ENCODE results near the gene ZNF439. TPM values are rescaled to one million over a fixed set of nuclear protein-coding genes. Genes with fewer than 3 reads are reported as not detected.
"Not testable (repeated sequence)": the region's sequence is repeated elsewhere in the genome, so short reads cannot be mapped to it uniquely, and the experiment has no call there.

The ZNF439 gene
- 0.22 and 2.8 TPM in 2 replicates for total RNA-seq

GRCh38 chr19:11848594-11849469 lies at the start of gene ZNF439:
ZNF439 (plus strand) TSS chr19:11848726; CDS start chr19:11848868, 142 bp downstream.
- DNase-seq (ENCODE audit: low read depth in 2 of 2), result peak; percentile 3 to 39

- no peak for DNase-seq (ENCODE audit: low read depth in 2 of 2)
Measured at GRCh38 chr19:11806354-11807098, 42.0 kb upstream of the ZNF439 start.

GRCh38 chr19:11807099-11807380 lies 41.5 kb upstream of the ZNF439 start:
- no peak for DNase-seq (ENCODE audit: low read depth in 2 of 2)

- DNase-seq (ENCODE audit: low read depth in 2 of 2), result no peak
Measured at GRCh38 chr19:11813703-11814028, 34.9 kb upstream of the ZNF439 start.

- peak; percentile 93 to 94 for DNase-seq (ENCODE audit: low read depth in 2 of 2)
Measured at GRCh38 chr19:11814029-11814699, 34.4 kb upstream of the ZNF439 start, which contains the start of gene ZNF440. ZNF440 (plus strand) TSS chr19:11814273; CDS start chr19:11814448, 175 bp downstream.

- peak; percentile 41 to 44 for DNase-seq (ENCODE audit: low read depth in 2 of 2)
Measured at GRCh38 chr19:11814700-11815035, 33.9 kb upstream of the ZNF439 start.

GRCh38 chr19:11821474-11822109 lies 26.9 kb upstream of the ZNF439 start:
- peak in 1 of 2 donors; percentile 28 for DNase-seq (ENCODE audit: low read depth in 2 of 2)

- DNase-seq (ENCODE audit: low read depth in 2 of 2), result not testable (repeated sequence)
Measured at GRCh38 chr19:11828957-11829876, 19.3 kb upstream of the ZNF439 start.

GRCh38 chr19:11832253-11832912 lies 16.1 kb upstream of the ZNF439 start:
- no peak for DNase-seq (ENCODE audit: low read depth in 2 of 2)

- DNase-seq (ENCODE audit: low read depth in 2 of 2), result no peak
Measured at GRCh38 chr19:11833541-11833940, 15.0 kb upstream of the ZNF439 start.

- DNase-seq (ENCODE audit: low read depth in 2 of 2), result not testable (repeated sequence)
Measured at GRCh38 chr19:11835626-11836066, 12.9 kb upstream of the ZNF439 start.

GRCh38 chr19:11843722-11844121 lies 4.8 kb upstream of the ZNF439 start:
- no peak for DNase-seq (ENCODE audit: low read depth in 2 of 2)

- not testable (repeated sequence) for DNase-seq (ENCODE audit: low read depth in 2 of 2)
Measured at GRCh38 chr19:11847615-11848014, 911 bp upstream of the ZNF439 start.

GRCh38 chr19:11848200-11848593 lies 329 bp upstream of the ZNF439 start:
- no peak for DNase-seq (ENCODE audit: low read depth in 2 of 2)

GRCh38 chr19:11850289-11850688 lies 1.8 kb downstream of the ZNF439 start:
- DNase-seq (ENCODE audit: low read depth in 2 of 2), result not testable (repeated sequence)

- no peak for DNase-seq (ENCODE audit: low read depth in 2 of 2)
Measured at GRCh38 chr19:11853358-11853757, 4.8 kb downstream of the ZNF439 start.

GRCh38 chr19:11856596-11857250 lies 8.2 kb downstream of the ZNF439 start:
- DNase-seq (ENCODE audit: low read depth in 2 of 2), result no peak

GRCh38 chr19:11860721-11861120 lies 12.2 kb downstream of the ZNF439 start:
- DNase-seq (ENCODE audit: low read depth in 2 of 2), result no peak

GRCh38 chr19:11861301-11861700 lies 12.8 kb downstream of the ZNF439 start:
- DNase-seq (ENCODE audit: low read depth in 2 of 2), result no peak

- not testable (repeated sequence) for DNase-seq (ENCODE audit: low read depth in 2 of 2)
Measured at GRCh38 chr19:11867766-11868165, 19.2 kb downstream of the ZNF439 start.

Data from lung microvascular endothelial cell (primary cell).